ENCODE measurements around the gene CCDC90B.
A peak's percentile ranks its signal among the peaks of the same experiment; 100 is the strongest.
"Not testable (repeated sequence)": the region's sequence is repeated elsewhere in the genome, so short reads cannot be mapped to it uniquely, and the experiment has no call there.

The CCDC90B gene, protein sequence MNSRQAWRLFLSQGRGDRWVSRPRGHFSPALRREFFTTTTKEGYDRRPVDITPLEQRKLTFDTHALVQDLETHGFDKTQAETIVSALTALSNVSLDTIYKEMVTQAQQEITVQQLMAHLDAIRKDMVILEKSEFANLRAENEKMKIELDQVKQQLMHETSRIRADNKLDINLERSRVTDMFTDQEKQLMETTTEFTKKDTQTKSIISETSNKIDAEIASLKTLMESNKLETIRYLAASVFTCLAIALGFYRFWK

DNA sequence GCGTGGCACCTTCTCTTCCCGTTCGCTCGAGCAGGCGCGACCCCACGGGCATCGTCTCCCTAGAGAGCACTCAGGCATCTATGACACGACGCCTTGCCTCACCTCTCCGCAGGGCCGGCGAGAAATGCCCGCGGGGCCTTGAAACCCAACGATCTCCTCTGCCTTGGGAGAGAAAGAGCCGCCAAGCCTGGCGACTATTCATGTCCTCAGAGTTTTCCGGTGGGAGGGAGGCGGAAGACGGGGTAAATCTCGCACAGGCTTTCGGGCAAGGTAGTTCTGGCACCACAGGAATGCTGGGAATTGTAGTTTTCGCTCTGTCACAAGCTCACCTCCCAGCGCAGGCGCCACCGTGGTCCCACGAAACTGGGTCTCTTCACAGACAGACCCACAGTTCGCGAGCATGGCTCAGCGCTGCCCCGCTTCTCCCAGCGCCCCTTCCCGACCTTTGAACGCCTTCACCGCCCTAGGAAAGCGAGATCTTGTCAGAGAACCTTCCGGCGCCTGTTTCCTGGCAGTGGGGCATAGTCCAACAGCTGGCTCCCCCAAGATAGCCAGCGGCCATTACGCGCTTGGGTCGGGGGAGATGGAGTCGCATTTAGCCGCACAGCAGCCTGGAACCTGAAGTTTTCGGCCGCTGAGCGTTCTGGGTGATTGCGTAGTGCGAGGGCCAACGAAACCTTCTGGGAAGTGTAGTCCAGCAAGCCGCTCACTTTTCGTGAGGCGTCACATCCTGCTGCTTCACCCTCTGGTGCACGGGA lies at the start of gene CCDC90B:
CCDC90B (minus strand) TSS at position 597 of the 758 bp plus-strand sequence; CDS start at position 202, 395 bp downstream.
- DNase-seq (ENCODE audit: low read depth in 2 of 3, low spot score in 2 of 3), result peak; percentile 73 to 79 (median 77)

GRCh38 chr11:83335446-83336070 lies 49.4 kb upstream of the CCDC90B start:
- DNase-seq (ENCODE audit: low read depth in 2 of 3, low spot score in 2 of 3), result no peak

GRCh38 chr11:83330303-83330702 lies 44.1 kb upstream of the CCDC90B start:
- no peak for DNase-seq (ENCODE audit: low read depth in 2 of 3, low spot score in 2 of 3)

DNA sequence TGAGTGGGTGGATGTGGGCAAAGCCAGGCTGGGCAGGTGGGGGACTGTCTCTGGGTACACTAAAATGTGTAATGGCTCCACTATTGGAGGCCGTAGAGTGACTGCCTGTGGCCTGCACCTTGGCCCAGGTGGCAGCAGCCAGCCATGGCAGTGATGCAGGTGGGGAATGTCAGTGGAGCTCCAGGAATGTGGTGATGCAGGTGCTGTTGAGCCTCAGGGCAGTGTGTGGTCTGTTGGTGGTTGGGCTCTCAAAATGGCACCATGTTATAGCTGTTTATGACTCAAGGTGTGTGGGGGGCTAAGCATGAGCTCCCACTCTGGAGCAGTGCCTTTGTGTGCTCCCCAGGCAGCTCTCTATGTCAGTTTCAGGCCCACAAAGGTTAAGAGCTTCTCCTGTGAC lies 40.2 kb upstream of the CCDC90B start:
- no peak for DNase-seq (ENCODE audit: low read depth in 2 of 3, low spot score in 2 of 3)

- no peak for DNase-seq (ENCODE audit: low read depth in 2 of 3, low spot score in 2 of 3)
Observed at GRCh38 chr11:83319346-83319745, 33.2 kb upstream of the CCDC90B start.

DNA sequence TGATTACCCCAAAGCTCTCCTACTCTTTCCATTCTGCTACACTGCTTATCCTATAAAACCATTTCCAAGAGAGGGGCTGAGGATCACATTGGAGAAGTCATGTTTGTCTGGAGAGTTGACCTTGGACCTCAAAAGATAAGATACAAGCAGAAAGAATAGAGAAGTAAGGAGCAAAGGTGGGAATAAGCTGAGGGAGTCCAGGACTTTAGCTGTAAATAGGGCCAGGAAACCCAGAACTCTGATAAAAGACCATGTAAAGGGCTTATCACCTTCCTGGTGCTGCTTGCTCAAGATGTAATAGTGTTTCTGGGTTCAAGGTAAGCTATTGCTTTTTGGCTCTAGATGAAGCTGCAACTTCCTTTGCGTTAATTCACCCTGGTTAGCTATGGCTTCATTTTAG lies 32.8 kb upstream of the CCDC90B start:
- DNase-seq (ENCODE audit: low read depth in 2 of 3, low spot score in 2 of 3), result no peak

DNA sequence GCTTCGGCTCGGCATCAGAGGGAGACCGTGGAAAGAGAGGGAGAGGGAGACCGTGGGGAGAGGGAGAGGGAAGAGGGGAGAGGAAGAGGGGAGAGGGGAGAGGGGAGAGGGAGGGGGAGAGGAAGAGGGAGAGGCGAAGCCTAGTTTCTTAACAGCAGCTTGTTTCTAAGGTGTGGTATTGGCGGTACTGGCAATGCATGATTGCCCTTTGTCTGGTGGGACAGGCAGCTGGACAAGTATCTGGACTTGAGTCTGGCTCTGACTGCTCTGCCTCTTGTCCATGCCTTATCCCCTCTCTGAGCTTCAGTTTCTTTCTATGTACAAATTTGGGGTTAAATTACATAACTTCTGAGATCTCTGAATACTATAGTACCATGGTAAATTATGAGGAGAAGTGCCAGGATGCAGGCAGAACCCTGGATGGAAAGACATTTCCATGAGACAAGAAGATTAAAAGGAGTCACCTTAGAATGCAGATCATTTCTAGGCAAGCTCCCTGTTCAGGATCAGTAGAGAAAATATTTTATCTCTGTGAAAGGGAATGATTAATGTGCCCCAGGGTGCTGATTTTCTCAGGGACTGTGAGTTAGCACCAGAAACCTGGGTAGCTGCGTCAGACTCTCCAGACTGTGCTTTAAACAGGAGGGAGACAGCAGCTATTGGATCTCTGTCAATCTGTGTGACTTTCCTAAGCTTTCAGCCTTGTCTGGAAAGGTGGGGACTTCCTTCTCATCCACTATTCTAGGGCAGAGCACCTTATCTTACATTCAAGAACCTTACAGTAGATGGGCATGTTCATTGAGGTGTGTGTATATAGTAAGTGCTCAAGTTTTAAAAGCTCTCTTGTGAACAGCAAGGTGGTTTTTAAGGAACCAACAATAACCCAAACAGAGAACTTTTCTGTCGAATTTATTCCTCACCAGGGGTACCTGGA lies 31.9 kb upstream of the CCDC90B start:
- no peak for DNase-seq (ENCODE audit: low read depth in 2 of 3, low spot score in 2 of 3)

- DNase-seq (ENCODE audit: low read depth in 2 of 3, low spot score in 2 of 3), result not testable (repeated sequence)
Observed at GRCh38 chr11:83316897-83317268, 30.7 kb upstream of the CCDC90B start.

DNA sequence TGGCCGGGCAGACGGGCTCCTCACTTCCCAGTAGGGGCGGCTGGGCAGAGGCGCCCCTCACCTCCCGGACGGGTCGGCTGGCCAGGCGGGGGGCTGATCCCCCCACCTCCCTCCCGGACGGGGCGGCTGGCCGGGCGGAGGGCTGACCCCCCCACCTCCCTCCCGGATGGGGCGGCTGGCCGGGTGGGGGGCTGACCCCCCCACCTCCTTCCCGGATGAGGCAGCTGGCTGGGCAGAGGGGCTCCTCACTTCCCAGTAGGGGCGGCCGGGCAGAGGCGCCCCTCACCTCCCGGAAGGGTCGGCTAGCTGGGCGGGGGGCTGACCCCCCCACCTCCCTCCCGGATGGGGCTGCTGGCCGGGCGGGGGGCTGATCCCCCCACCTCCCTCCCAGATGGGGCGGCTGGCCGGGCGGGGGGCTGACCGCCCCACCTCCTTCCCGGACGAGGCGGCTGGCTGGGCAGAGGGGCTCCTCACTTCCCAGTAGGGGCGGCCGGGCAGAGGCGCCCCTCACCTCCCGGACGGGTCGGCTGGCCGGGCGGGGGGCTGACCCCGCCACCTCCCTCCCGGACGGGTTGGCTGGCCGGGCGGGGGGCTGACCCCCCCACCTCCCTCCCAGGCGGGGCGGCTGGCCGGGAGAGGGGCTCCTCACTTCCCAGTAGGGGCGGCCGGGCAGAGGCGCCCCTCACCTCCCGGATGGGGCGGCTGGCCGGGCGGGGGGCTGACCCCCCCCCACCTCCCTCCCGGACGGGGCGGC lies 30.2 kb upstream of the CCDC90B start:
- DNase-seq (ENCODE audit: low read depth in 2 of 3, low spot score in 2 of 3), result not testable (repeated sequence)

DNA sequence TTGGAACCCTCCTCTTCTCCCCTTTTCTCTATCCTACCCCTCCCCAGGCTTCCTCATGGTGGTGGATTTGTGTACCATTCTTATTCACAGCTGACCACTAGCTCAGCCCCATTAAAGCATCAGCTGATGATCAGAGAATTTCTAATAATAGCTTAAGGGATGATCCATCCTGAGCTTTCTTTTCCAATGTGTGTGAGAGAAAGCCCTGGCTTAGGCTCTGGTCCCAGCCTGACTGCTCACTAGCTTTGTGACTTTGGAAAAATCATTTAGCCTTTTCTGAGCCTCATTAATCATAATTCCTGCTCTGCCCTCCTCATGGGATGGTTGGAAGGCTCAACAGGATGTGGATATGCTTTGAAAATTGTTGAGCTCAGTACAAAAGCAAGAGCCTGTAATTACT lies 26.3 kb upstream of the CCDC90B start:
- no peak for DNase-seq (ENCODE audit: low read depth in 2 of 3, low spot score in 2 of 3)

DNA sequence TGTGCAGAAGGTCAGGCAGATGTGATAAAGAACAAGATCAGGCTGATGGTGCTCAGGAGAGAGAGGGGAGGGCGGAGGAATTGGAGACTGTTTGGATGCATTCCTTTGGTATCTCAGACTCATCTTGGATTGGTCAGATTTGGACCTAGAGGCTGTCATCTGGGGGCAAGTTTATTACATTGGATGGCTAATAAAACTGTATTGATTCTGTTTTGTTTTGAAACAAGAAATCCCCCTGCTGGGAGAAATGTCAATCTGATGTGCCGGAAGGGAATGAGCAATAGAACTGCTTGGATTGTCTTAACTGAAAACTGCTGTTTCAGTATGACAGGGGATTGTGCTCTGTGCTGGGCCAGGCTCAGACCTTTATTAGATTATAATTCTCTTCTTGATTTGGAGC lies 25.5 kb upstream of the CCDC90B start:
- DNase-seq (ENCODE audit: low read depth in 2 of 3, low spot score in 2 of 3), result no peak

DNA sequence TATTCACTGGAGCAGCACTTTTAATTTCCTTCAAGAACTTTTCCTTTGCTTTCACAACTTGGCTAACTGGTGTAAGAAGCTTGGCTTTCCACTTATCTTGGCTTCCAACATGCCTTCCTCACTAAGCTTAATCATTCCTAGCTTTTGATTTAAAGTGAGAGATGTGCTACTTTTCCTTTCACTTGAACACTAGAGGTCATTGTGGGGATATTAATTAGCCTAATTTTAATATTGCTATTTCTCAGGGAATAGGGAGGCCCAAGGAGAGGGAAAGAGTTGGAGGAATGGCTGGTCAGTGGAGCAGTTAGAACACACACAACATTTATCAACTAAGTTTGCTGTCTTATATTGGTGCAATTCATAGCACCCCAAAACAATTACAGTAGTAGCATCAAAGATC lies 24.6 kb upstream of the CCDC90B start:
- DNase-seq (ENCODE audit: low read depth in 2 of 3, low spot score in 2 of 3), result no peak

DNA sequence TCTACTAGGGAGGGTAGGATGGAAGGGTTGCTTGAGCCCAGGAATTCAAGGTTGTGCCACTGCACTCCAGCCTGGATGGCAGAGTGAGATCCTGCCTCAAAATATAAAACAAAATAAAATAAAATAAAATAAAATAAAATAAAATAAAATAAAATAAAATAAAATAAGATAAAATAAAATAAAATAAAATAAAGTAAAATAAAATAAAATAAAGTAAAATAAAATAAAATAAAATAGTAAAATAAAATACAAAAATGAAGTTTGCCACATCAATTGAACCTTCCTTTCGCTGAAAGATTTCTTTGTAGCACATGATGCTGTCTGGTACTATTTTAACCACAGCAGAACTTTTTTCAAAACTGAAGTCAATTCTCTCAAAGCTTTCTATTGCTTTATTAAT lies 22.4 kb upstream of the CCDC90B start:
- DNase-seq (ENCODE audit: low read depth in 2 of 3, low spot score in 2 of 3), result not testable (repeated sequence)

DNA sequence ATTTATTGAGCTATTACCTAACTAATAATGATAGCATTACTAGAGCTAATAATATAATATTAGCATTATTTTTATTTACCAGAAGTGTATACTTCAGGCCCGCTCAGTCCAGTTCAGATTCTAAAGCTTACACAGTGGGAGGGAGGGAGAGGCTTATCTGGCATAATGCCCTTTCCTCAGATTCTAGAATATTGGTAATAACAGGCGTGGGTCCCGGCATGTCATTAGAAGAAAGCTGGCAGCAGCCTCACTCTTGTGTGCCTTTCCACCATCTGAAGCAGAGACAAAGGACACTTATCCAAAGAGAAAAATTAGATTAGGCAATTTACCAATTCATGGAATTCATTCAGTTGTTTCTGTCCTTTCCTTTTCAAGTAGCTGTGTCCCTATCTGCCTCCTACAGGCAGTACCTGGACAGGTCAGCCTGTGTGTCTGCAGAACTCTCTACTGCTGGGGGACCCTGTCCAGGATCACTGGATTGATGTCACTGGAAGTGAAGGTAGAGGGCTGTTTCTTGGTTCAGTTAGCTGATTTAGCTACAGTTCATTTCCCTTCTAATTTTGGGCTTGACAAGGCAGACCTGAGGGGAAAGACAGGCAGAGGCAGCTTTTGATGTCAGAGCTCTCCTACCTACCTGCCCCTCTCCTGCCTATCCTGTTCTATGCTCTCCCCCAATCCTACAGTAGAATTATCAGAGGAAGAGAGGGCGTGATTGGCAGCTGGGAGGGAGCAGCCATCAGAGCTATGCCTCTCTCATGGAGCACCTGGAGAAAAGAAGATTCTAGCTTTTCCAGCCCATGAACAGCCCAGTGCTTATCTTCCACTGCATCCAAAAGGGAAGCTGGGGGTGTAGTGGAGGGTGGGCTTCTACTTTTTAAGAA lies 20.3 kb upstream of the CCDC90B start:
- DNase-seq (ENCODE audit: low read depth in 2 of 3, low spot score in 2 of 3), result no peak

DNA sequence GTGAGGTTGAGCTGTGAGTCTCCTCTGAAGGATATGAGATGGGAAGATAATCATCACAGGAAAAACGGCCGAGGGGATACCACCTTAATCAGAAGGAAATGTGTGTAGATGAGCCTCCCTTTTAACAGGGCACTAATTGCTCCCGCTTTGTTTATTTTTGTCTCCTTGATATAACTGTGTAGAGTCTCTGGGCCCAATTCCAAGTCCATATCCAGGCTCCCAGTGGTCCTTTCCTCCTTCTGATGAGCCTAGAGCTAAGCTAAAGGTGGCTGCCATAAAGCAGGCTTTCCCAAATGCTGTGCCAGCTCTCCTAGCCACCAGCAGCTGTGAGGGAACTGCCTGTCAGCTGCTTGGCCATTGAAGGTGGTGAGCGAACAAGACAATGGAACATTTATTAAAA lies 17.1 kb upstream of the CCDC90B start:
- DNase-seq (ENCODE audit: low read depth in 2 of 3, low spot score in 2 of 3), result no peak

GRCh38 chr11:83302151-83302550 lies 16.0 kb upstream of the CCDC90B start:
- DNase-seq (ENCODE audit: low read depth in 2 of 3, low spot score in 2 of 3), result no peak

GRCh38 chr11:83299681-83300080 lies 13.5 kb upstream of the CCDC90B start:
- DNase-seq (ENCODE audit: low read depth in 2 of 3, low spot score in 2 of 3), result no peak

DNA sequence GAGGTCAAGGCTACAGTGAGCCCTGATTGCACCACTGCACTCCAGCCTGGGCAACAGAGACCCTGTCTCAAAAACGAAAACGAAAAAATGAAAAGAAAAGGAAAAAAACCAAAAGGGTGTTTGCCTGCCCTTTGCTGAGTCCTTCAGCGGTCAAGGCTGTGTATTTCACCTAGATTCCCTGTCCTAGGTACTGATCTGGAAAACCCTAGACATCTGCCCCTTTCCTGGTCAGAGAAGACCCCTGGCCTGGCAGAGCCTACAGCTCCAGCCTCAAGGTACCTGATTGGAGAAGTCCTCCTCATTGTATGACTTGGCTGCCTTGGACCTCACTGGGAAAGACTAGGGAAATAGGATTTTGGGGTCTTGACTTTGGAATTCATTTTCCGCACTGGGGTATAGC lies 8.0 kb upstream of the CCDC90B start:
- no peak for DNase-seq (ENCODE audit: low read depth in 2 of 3, low spot score in 2 of 3)

GRCh38 chr11:83293457-83293774 lies 7.2 kb upstream of the CCDC90B start:
- no peak for DNase-seq (ENCODE audit: low read depth in 2 of 3, low spot score in 2 of 3)

Measured in activated CD8-positive, alpha-beta memory T cell treated with anti-CD3 and anti-CD28 coated beads for 48 hours (primary cell).